ENCODE measurements around the gene STAMBP. TPM values are rescaled to one million over a fixed set of nuclear protein-coding genes. Genes with fewer than 3 reads are reported as not detected.

The STAMBP gene
- total and polyA plus RNA-seq, 2 of the 13 experiments (the other 11 are each of a cell fraction or from before 2014, with no cell fraction given): 49.6 to 53.2 TPM

- TF ChIP-seq IKZF5 (CRISPR knock-in tag; IDR thresholded peaks at IDR 0.05) (no peak), NFIC (IDR thresholded peaks at IDR 0.05; ENCODE audit: low read length) (peak; percentile 30; the same call in 1 of the 2 replicates), HNF1A (IDR thresholded peaks at IDR 0.05; ENCODE audit: low read depth) (peak; percentile 74), HNF1A (CRISPR knock-in tag; IDR thresholded peaks at IDR 0.05; ENCODE audit: borderline replicate concordance) (peak; percentile 83; the same call in 1 of the 2 replicates), TEAD3 (CRISPR knock-in tag; optimal IDR thresholded peaks at IDR 0.05; ENCODE audit: borderline replicate concordance) (peak; percentile 59), ZNF546 (CRISPR knock-in tag; conservative IDR thresholded peaks at IDR 0.05) (no peak), MXI1 (IDR thresholded peaks at IDR 0.05; ENCODE audit: borderline replicate concordance, low read depth, low read length) (peak; percentile 45; the same call in 1 of the 3 replicates), KDM6A (CRISPR knock-in tag; IDR thresholded peaks at IDR 0.05; ENCODE audit: low read depth) (peak; percentile 38; the same call in 1 of the 2 replicates), CREM (IDR thresholded peaks at IDR 0.05) (peak; percentile 36; the same call in 1 of the 2 replicates), CREM (CRISPR knock-in tag; IDR thresholded peaks at IDR 0.05) (no peak), TBX3 (IDR thresholded peaks at IDR 0.05; ENCODE audit: borderline replicate concordance) (peak; percentile 61; the same call in 1 of the 2 replicates), ZFP41 (CRISPR knock-in tag; IDR thresholded peaks at IDR 0.05; ENCODE audit: borderline replicate concordance) (no peak), PHF20 (CRISPR knock-in tag; IDR thresholded peaks at IDR 0.05) (no peak), ZBTB25 (CRISPR knock-in tag; IDR thresholded peaks at IDR 0.05) (peak; percentile 44; the same call in 1 of the 2 replicates), ZNF792 (CRISPR knock-in tag; IDR thresholded peaks at IDR 0.05) (peak; percentile 17; the same call in 1 of the 2 replicates), NR2C2 (CRISPR knock-in tag; IDR thresholded peaks at IDR 0.05; ENCODE audit: borderline replicate concordance) (no peak)
- TF ChIP-seq, protein P1, sequence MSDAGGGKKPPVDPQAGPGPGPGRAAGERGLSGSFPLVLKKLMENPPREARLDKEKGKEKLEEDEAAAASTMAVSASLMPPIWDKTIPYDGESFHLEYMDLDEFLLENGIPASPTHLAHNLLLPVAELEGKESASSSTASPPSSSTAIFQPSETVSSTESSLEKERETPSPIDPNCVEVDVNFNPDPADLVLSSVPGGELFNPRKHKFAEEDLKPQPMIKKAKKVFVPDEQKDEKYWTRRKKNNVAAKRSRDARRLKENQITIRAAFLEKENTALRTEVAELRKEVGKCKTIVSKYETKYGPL (CRISPR knock-in tag; IDR thresholded peaks at IDR 0.05): no peak
- TF ChIP-seq, protein P2, sequence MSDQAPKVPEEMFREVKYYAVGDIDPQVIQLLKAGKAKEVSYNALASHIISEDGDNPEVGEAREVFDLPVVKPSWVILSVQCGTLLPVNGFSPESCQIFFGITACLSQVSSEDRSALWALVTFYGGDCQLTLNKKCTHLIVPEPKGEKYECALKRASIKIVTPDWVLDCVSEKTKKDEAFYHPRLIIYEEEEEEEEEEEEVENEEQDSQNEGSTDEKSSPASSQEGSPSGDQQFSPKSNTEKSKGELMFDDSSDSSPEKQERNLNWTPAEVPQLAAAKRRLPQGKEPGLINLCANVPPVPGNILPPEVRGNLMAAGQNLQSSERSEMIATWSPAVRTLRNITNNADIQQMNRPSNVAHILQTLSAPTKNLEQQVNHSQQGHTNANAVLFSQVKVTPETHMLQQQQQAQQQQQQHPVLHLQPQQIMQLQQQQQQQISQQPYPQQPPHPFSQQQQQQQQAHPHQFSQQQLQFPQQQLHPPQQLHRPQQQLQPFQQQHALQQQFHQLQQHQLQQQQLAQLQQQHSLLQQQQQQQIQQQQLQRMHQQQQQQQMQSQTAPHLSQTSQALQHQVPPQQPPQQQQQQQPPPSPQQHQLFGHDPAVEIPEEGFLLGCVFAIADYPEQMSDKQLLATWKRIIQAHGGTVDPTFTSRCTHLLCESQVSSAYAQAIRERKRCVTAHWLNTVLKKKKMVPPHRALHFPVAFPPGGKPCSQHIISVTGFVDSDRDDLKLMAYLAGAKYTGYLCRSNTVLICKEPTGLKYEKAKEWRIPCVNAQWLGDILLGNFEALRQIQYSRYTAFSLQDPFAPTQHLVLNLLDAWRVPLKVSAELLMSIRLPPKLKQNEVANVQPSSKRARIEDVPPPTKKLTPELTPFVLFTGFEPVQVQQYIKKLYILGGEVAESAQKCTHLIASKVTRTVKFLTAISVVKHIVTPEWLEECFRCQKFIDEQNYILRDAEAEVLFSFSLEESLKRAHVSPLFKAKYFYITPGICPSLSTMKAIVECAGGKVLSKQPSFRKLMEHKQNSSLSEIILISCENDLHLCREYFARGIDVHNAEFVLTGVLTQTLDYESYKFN (CRISPR knock-in tag; conservative IDR thresholded peaks at IDR 0.05): peak; percentile 78
Observed at GRCh38 chr2:73841912-73842738, 13.4 kb downstream of the STAMBP start (continued).
